Uterus (tissue), 4 donors: ENCODE results near the gene ASB8. TPM values are rescaled to one million over a fixed set of nuclear protein-coding genes. Genes with fewer than 3 reads are reported as not detected.

ENCODE experiments used
- DNase-seq, 2 donors: peaks; one replicate each; pipeline ENCODE4 v3.0.0-alpha.2; 2019 to 2020
- H3K27ac ChIP-seq, 2 donors: fragments of 200-600 bp; sonication (generic); 1 replicate in 1 of 2; 2 replicates in 1 of 2; pipeline ENCODE4 v1.5.1; 2016 to 2018
- H3K27me3 ChIP-seq, 2 donors: fragments of 200-600 bp; sonication (generic); one replicate each; pipeline ENCODE4 v1.5.1; 2018 to 2019; ENCODE audit warnings: control low read depth in 1 of 2
- H3K36me3 ChIP-seq, 2 donors: fragments of 200-600 bp; sonication (generic); one replicate each; pipeline ENCODE4 v1.5.1; 2019; ENCODE audit warnings: control low read depth in 1 of 2
- H3K4me1 ChIP-seq, 2 donors: fragments of 200-600 bp; sonication (generic); one replicate each; pipeline ENCODE4 v1.5.1; 2018 to 2019; ENCODE audit warnings: control low read depth in 1 of 2
- H3K4me3 ChIP-seq, 2 donors: fragments of 200-600 bp; sonication (generic); 1 replicate in 1 of 2; 2 replicates in 1 of 2; pipeline ENCODE4 v1.5.1; 2018 to 2019; ENCODE audit warnings: mild to moderate bottlenecking in 1 of 2
- H3K9me3 ChIP-seq, 2 donors: fragments of 200-600 bp; sonication (generic); one replicate each; pipeline ENCODE4 v1.5.1; 2019; ENCODE audit warnings: control low read depth in 1 of 2
- CTCF ChIP-seq, 4 experiments: fragments of 200-600 bp in 2 of 4; fragments of 450-650 bp in 2 of 4; sonication (generic) in 2 of 4; IDR thresholded peaks; one replicate each; pipeline ENCODE4 v1.5.1; 2016 to 2019; ENCODE audit warnings: antibody characterized with exemption in 4 of 4, mild to moderate bottlenecking in 2 of 4, moderate library complexity in 1 of 4
- POLR2A ChIP-seq, 2 donors: fragments of 450-650 bp; IDR thresholded peaks; one replicate each; pipeline ENCODE4 v1.6.1; 2016; ENCODE audit warnings: antibody characterized with exemption in 2 of 2, mild to moderate bottlenecking in 1 of 2, moderate library complexity in 1 of 2
- intact Hi-C: fragments of 100-400 bp; cut with DNase I; formaldehyde crosslinking; loops from one replicate; pipeline ENCODE4 v1.15.1; 2023; ENCODE audit warnings: low total_unique reads
- total RNA-seq, 4 donors: library from RNA; depleted of rRNA in 3 of 4; stranded (reverse); fragments of >200 nt in 3 of 4; gene quantifications; one replicate each; pipeline versions ENCODE4 v1.1.0 to v1.2.4, GENCODE V29; 2014 to 2023
- donor health status: DM: yes; HTN: yes; CAD: no.

The ASB8 gene
- total RNA-seq, 4 donors from 2014 or later, result 22.3 to 50.9 (median 32.5) TPM

GRCh38 chr12:48201091-48201490 is 43.8 kb upstream of the ASB8 start:
- no peaks in the 10 kb centered on the region for H3K36me3 ChIP-seq
- intact Hi-C loops, result no loop called here

DNA sequence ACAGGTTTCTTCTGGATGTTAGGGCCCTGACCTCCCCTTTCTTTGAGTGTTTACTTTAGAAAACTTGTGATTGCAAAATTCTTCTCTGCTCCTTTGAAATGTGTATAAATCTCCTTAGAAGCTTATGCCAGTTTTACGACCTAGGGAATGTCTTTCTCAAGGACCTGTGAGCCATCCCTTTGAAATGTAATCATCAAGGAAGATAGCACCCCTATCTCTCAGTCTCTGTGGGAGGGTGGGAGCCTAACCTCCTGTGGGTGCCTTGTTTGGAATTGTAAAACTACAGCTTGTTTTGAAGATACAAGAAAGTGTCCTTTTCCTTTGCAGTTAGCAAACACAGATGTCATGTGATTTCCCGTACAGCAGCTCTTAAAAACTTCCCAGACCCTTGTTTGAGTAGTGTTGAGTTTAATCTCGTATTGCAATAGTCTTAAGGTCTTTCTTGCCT is 42.5 kb upstream of the ASB8 start:
- intact Hi-C loops, result no loop called here
- DNase-seq, result peak; percentile 30 to 81
- TF ChIP-seq POLR2A (IDR thresholded peaks at IDR 0.05), result no peak
- TF ChIP-seq CTCF (IDR thresholded peaks at IDR 0.05), result no peak
- no peaks in the 10 kb centered on the region for H3K27me3 ChIP-seq
- H3K36me3 ChIP-seq, result no peaks in the 10 kb centered on the region
- peaks cover 5 to 10% of the 10 kb centered on the region in 2 donors for H3K4me1 ChIP-seq
- no peaks in the 10 kb centered on the region for H3K9me3 ChIP-seq
- H3K27ac ChIP-seq, result peak overlapping the region; percentile 96 to 99
- H3K4me3 ChIP-seq, result no peak overlapping the region

More at GRCh38 chr12:48201091-48201490, 43.8 kb upstream of the ASB8 start:
- no peak for DNase-seq
- Histone ChIP-seq H3K27ac (peak overlapping the region; percentile 96 to 99), H3K4me3 (no peak overlapping the region), H3K4me1 (peaks cover 5 to 10% of the 10 kb centered on the region in 2 donors), H3K9me3 (no peaks in the 10 kb centered on the region), H3K27me3 (no peaks in the 10 kb centered on the region)
- TF ChIP-seq CTCF (IDR thresholded peaks at IDR 0.05), result no peak

- Histone ChIP-seq H3K36me3 (no peaks in the 10 kb centered on the region), H3K4me1 (peaks cover 5 to 10% of the 10 kb centered on the region in 2 donors), H3K9me3 (no peaks in the 10 kb centered on the region), H3K27me3 (no peaks in the 10 kb centered on the region), H3K4me3 (peak overlapping the region; percentile 52 to 72), H3K27ac (peak overlapping the region; percentile 96 to 99)
- intact Hi-C loops, result no loop called here
- TF ChIP-seq POLR2A (IDR thresholded peaks at IDR 0.05), result no peak
- no peak for TF ChIP-seq CTCF (IDR thresholded peaks at IDR 0.05)
- DNase-seq, result no peak
Observed at GRCh38 chr12:48198985-48199384, 41.7 kb upstream of the ASB8 start.

- Histone ChIP-seq H3K9me3 (no peaks in the 10 kb centered on the region), H3K4me1 (peaks cover 5 to 10% of the 10 kb centered on the region in 2 donors), H3K36me3 (no peaks in the 10 kb centered on the region), H3K27me3 (no peaks in the 10 kb centered on the region), H3K27ac (peak overlapping the region; percentile 96 to 99), H3K4me3 (peak overlapping the region; percentile 52 to 72)
- intact Hi-C loops, result no loop called here
- DNase-seq, result peak; percentile 34 to 39
- TF ChIP-seq CTCF (IDR thresholded peaks at IDR 0.05) (no peak), POLR2A (IDR thresholded peaks at IDR 0.05) (no peak)
Observed at GRCh38 chr12:48198672-48198971, 41.3 kb upstream of the ASB8 start.

DNA sequence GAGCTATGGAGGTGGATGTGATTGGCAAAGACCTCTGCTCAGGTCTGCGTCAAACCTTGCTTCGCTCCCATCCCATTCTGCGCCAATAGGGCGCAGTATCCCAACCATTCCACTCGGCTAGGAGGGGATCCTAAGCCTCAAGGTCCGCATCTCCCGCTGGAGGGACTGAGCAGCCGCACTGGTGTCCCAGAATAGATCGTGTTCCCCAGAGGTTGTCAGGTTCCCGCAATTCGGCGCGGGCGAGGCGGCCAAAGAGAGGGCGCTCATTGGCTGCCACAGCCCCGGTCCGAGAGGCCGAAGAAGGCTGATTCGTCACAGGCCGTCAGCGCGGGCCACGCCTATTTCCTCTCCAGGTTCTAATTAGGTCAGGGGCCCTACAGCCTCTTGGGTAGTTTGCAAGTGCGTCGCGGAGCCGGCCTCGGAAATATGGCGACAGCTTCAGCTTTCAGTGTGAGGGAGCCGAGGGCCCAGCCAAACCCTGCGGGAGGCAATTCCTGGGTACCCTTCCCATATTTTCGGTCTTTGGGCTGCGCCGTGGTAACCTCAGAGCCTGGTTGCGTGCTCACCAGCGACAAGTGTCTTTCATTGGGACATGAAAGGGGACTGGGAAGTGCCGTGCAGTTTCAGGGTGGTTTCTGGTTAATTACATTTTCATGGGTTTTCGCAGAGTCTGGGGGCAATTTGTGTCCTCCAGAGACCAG is 40.8 kb upstream of the ASB8 start:
- H3K4me3 ChIP-seq, result peak overlapping the region; percentile 52 to 72
- no peaks in the 10 kb centered on the region for H3K36me3 ChIP-seq
- intact Hi-C loops, result no loop called here
- peak in 1 of 4 experiments; percentile 30 for TF ChIP-seq CTCF (IDR thresholded peaks at IDR 0.05)
- TF ChIP-seq POLR2A (IDR thresholded peaks at IDR 0.05), result peak; percentile 87 to 97
- no peaks in the 10 kb centered on the region for H3K27me3 ChIP-seq
- peak overlapping the region; percentile 96 to 99 for H3K27ac ChIP-seq
- peak; percentile 93 to 96 for DNase-seq
- peaks cover 5 to 10% of the 10 kb centered on the region in 2 donors for H3K4me1 ChIP-seq
- H3K9me3 ChIP-seq, result no peaks in the 10 kb centered on the region
